ENCODE results near the gene SOX15. TPM values are rescaled to one million over a fixed set of nuclear protein-coding genes. Genes with fewer than 3 reads are reported as not detected.

The SOX15 gene
- total RNA-seq, 1 donor from 2014 or later, result 0.24 TPM

DNA sequence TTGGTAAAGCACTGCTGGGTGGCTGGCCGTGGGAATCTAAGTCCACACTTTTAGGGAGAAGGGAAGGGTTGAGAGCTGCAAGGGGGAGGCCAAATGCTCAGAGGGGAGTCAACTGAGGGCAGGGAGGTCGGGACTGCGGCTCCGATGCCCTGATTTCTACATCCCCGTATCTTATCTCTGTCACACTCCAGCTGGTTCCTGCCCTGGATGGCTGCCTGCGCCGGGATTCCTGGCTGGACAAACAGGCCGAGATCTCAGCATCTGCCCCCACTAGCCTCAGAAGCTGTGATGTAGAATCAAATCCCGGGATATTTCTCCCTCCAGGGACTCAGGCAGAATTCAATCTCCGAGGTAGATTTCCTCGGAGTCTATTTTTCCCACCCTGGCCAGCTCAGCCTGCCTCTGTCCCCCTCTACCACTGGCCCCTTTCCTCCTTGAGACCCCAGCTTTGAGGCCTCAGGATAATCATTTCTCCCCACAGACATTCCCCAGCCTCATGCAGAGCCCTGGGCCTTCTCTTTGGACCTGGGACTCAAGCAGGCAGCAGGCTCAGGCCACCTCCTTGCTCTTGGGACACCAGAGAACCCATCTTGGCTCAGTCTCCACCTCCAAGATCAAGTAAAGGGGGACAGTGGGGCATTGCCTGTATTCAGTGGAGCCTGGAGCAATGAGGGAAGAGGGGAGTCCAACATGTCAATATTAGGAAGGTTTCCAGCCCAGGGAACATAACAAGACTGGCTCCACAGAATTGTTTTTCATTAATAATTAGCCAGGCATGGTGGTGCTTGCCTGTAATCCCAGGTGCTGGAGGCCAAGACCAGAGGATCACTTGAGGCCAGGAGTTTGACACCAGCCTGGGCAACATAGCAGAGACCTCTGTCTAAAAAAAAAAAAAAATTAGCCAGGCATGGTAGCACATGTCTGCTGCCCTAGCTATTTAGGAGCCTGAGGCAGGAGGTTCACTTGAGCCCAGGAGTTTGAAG, 41.8 kb upstream of the SOX15 start:
- intact Hi-C loops (cut with micrococcal nuclease), result loop anchor here (1.0 kb wide), 1 partner anchor 57 kb away; the partner anchor contains the start of gene WRAP53
- no peak for ATAC-seq (ENCODE audit: low read depth)
- POLR2A ChIA-PET, result interaction anchor here (0.6 to 1.7 kb wide), 3 partner anchors 12 to 55 kb away, joined by 3 to 21 read pairs (median 5); partner anchors contain the start of genes ATP1B2, TP53 and WRAP53

GRCh38 chr17:7629939-7630571, 40.2 kb upstream of the SOX15 start, which contains the start of gene SHBG:
Gene SHBG (plus strand): TSS chr17:7630135. CDS start chr17:7630173, 38 bp downstream.
- H3K36me3 Mint-ChIP-seq (ENCODE audit: low read depth), result peaks cover 7% of the 10 kb centered on the region
- DNase-seq (no peak), ATAC-seq (ENCODE audit: low read depth) (no peak)
- no peak for TF ChIP-seq CTCF (IDR thresholded peaks at IDR 0.05)
- intact Hi-C loops (cut with micrococcal nuclease), result no loop called here
- H3K27me3 Mint-ChIP-seq, result no peaks in the 10 kb centered on the region
- CTCF ChIA-PET, result no interaction called here
- H3K4me1 Mint-ChIP-seq, result peaks cover 11% of the 10 kb centered on the region
- POLR2A ChIA-PET, result interaction anchor here (1.1 to 1.4 kb wide), 2 partner anchors 20 to 56 kb away, joined by 3 to 4 read pairs; no protein-coding TSS in a partner anchor
- H3K4me3 Mint-ChIP-seq, result no peak within 1 kb of the TSS
- H3K27ac Mint-ChIP-seq, result peak within 1 kb of the TSS; percentile 15
- H3K9me3 Mint-ChIP-seq, result no peaks in the 10 kb centered on the region

More for the DNA sequence above, 41.8 kb upstream of the SOX15 start:
- H3K36me3 Mint-ChIP-seq (ENCODE audit: low read depth), result peaks cover 4% of the 10 kb centered on the region
- DNase-seq, result no peak
- H3K4me1 Mint-ChIP-seq, result peaks cover 8% of the 10 kb centered on the region
- H3K4me3 Mint-ChIP-seq, result no peak overlapping the region
- TF ChIP-seq CTCF (IDR thresholded peaks at IDR 0.05), result no peak
- no peaks in the 10 kb centered on the region for H3K27me3 Mint-ChIP-seq
- H3K27ac Mint-ChIP-seq, result no peak overlapping the region
- H3K9me3 Mint-ChIP-seq, result no peaks in the 10 kb centered on the region
- CTCF ChIA-PET, result interaction anchor here (0.9 to 4.9 kb wide), 5 partner anchors 19 to 113 kb away, joined by 3 to 40 read pairs (median 4); partner anchors contain the start of genes ATP1B2, TP53 and WRAP53

- peak within 1 kb of the TSS; percentile 80 for H3K27ac Mint-ChIP-seq
- peaks cover 7% of the 10 kb centered on the region for H3K36me3 Mint-ChIP-seq (ENCODE audit: low read depth)
- peak; percentile 68 for DNase-seq
- no peaks in the 10 kb centered on the region for H3K9me3 Mint-ChIP-seq
- peaks cover 11% of the 10 kb centered on the region for H3K4me1 Mint-ChIP-seq
- intact Hi-C loops (cut with micrococcal nuclease), result loop anchor here (1.0 to 2.0 kb wide), 3 partner anchors 12 to 305 kb away; partner anchors contain the start of genes CNTROB and TP53
- H3K27me3 Mint-ChIP-seq, result no peaks in the 10 kb centered on the region
- ChIA-PET POLR2A (interaction anchor here (0.5 to 4.1 kb wide), 17 partner anchors 13 to 668 kb away, joined by 3 to 87 read pairs (median 5); partner anchors contain the start of genes ATP1B2, CD68, FXR2 and MPDU1), CTCF (interaction anchor here (1.6 to 2.6 kb wide), 2 partner anchors 38 to 60 kb away, joined by 5 to 16 read pairs; partner anchors contain the start of genes TP53 and WRAP53)
- TF ChIP-seq CTCF (IDR thresholded peaks at IDR 0.05), result no peak
- H3K4me3 Mint-ChIP-seq, result peak within 1 kb of the TSS; percentile 93
- peak; percentile 99 for ATAC-seq (ENCODE audit: low read depth)
These were observed 37.6 kb upstream of the SOX15 start, which contains the start of gene SAT2 for GRCh38 chr17:7627250-7628121. Gene SAT2 (minus strand): TSS chr17:7627821. CDS start chr17:7627635, 186 bp downstream.

DNA sequence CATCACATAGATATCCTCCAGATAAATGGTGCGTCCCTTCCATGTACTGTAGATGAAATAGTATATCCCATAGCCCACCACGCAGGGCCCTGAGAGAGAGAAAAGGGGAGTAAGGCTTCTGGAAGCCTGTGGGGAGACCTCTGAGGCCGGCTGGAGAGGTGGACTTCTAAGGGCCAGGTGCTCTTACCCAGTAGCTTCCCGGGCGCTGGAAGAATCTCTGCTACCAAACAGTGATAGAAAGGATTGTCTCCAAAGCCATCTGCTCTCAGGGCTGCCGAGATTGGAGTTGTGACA, 37.0 kb upstream of the SOX15 start:
- peak overlapping the region; percentile 80 for H3K27ac Mint-ChIP-seq
- no peaks in the 10 kb centered on the region for H3K9me3 Mint-ChIP-seq
- ATAC-seq (ENCODE audit: low read depth) (no peak), DNase-seq (no peak)
- TF ChIP-seq CTCF (IDR thresholded peaks at IDR 0.05), result no peak
- POLR2A ChIA-PET, result interaction anchor here (0.5 to 4.1 kb wide), 8 partner anchors 12 to 668 kb away, joined by 4 to 87 read pairs (median 6); partner anchors contain the start of genes ATP1B2, FXR2, MPDU1 and SLC25A35
- H3K36me3 Mint-ChIP-seq (ENCODE audit: low read depth), result peaks cover 7% of the 10 kb centered on the region
- peaks cover 11% of the 10 kb centered on the region for H3K4me1 Mint-ChIP-seq
- peak overlapping the region; percentile 93 for H3K4me3 Mint-ChIP-seq
- intact Hi-C loops (cut with micrococcal nuclease), result loop anchor here (1.0 to 2.0 kb wide), 3 partner anchors 12 to 306 kb away; partner anchors contain the start of genes CNTROB and TP53
- CTCF ChIA-PET, result interaction anchor here (1.6 to 2.6 kb wide), 2 partner anchors 38 to 61 kb away, joined by 5 to 16 read pairs; partner anchors contain the start of genes TP53 and WRAP53
- no peaks in the 10 kb centered on the region for H3K27me3 Mint-ChIP-seq
